Measurements from ENCODE around the gene MRPS10. TPM values are rescaled to one million over a fixed set of nuclear protein-coding genes. Genes with fewer than 3 reads are reported as not detected.

MRPS10 gene
- total and polyA plus RNA-seq, 3 donors from 2014 or later = 33.9 to 42.0 (median 35.8) TPM

GRCh38 chr6:42188406-42188805 is 29.3 kb downstream of the MRPS10 start:
- intact Hi-C loops (cut with DNase I; ENCODE audit: low total_unique reads) = no loop called here
- H3K4me1 ChIP-seq = no peaks in the 10 kb centered on the region
- no peak for DNase-seq
- 80 to 82% methylated on average over 6 of the region's 6 CpGs for WGBS, 2 donors
- H3K4me3 ChIP-seq = no peak overlapping the region
- no peaks in the 10 kb centered on the region for H3K9me3 ChIP-seq
- H3K27me3 ChIP-seq = no peaks in the 10 kb centered on the region
- TF ChIP-seq POLR2A (IDR thresholded peaks at IDR 0.05) (no peak), CTCF (IDR thresholded peaks at IDR 0.05) (no peak)
- H3K36me3 ChIP-seq (ENCODE audit: low read depth, missing control alignments) = no peaks in the 10 kb centered on the region
- no peak overlapping the region for H3K27ac ChIP-seq

GRCh38 chr6:42185597-42185996 is 32.1 kb downstream of the MRPS10 start:
- Histone ChIP-seq H3K9me3 (no peaks in the 10 kb centered on the region), H3K27ac (no peak overlapping the region), H3K36me3 (ENCODE audit: low read depth, missing control alignments) (no peaks in the 10 kb centered on the region), H3K4me3 (no peak overlapping the region), H3K4me1 (no peaks in the 10 kb centered on the region), H3K27me3 (no peaks in the 10 kb centered on the region)
- DNase-seq = no peak
- 57 to 72% methylated on average over 10 of the region's 10 CpGs for WGBS, 2 donors
- TF ChIP-seq CTCF (IDR thresholded peaks at IDR 0.05) (no peak), POLR2A (IDR thresholded peaks at IDR 0.05) (no peak)
- intact Hi-C loops (cut with DNase I; ENCODE audit: low total_unique reads) = no loop called here

GRCh38 chr6:42184475-42184874 is 33.2 kb downstream of the MRPS10 start:
- no peaks in the 10 kb centered on the region for H3K36me3 ChIP-seq (ENCODE audit: low read depth, missing control alignments)
- intact Hi-C loops (cut with DNase I; ENCODE audit: low total_unique reads) = no loop called here
- H3K4me3 ChIP-seq = no peak overlapping the region
- H3K9me3 ChIP-seq = no peaks in the 10 kb centered on the region
- H3K27me3 ChIP-seq = no peaks in the 10 kb centered on the region
- no peak overlapping the region for H3K27ac ChIP-seq
- TF ChIP-seq POLR2A (IDR thresholded peaks at IDR 0.05) = no peak
- TF ChIP-seq CTCF (IDR thresholded peaks at IDR 0.05) = no peak
- WGBS, 2 donors = 91 to 96% methylated on average over 4 of the region's 4 CpGs
- DNase-seq = no peak
- H3K4me1 ChIP-seq = no peaks in the 10 kb centered on the region

GRCh38 chr6:42182101-42182500 is 35.6 kb downstream of the MRPS10 start:
- Histone ChIP-seq H3K36me3 (ENCODE audit: low read depth, missing control alignments) (no peaks in the 10 kb centered on the region), H3K4me1 (no peaks in the 10 kb centered on the region), H3K4me3 (no peak overlapping the region), H3K27ac (no peak overlapping the region), H3K27me3 (no peaks in the 10 kb centered on the region), H3K9me3 (no peaks in the 10 kb centered on the region)
- no peak for TF ChIP-seq POLR2A (IDR thresholded peaks at IDR 0.05)
- TF ChIP-seq CTCF (IDR thresholded peaks at IDR 0.05) = no peak
- 53 to 74% methylated on average over 5 of the region's 5 CpGs for WGBS, 2 donors
- intact Hi-C loops (cut with DNase I; ENCODE audit: low total_unique reads) = no loop called here
- no peak for DNase-seq

GRCh38 chr6:42179945-42180313 is 37.7 kb downstream of the MRPS10 start:
- Histone ChIP-seq H3K27ac (no peak overlapping the region), H3K27me3 (no peaks in the 10 kb centered on the region), H3K4me1 (no peaks in the 10 kb centered on the region), H3K9me3 (no peaks in the 10 kb centered on the region), H3K36me3 (ENCODE audit: low read depth, missing control alignments) (no peaks in the 10 kb centered on the region), H3K4me3 (no peak overlapping the region)
- no peak for DNase-seq
- WGBS, 2 donors = 80 to 81% methylated on average over 3 of the region's 3 CpGs
- TF ChIP-seq CTCF (IDR thresholded peaks at IDR 0.05) = no peak
- intact Hi-C loops (cut with DNase I; ENCODE audit: low total_unique reads) = no loop called here

Data from testis (tissue), 3 donors.